Skin of body (tissue), 2 donors: ENCODE data around the gene AZGP1. TPM values are rescaled to one million over a fixed set of nuclear protein-coding genes. Genes with fewer than 3 reads are reported as not detected.
"Not testable (repeated sequence)": the region's sequence is repeated elsewhere in the genome, so short reads cannot be mapped to it uniquely, and the experiment has no call there.

Experiments
- DNase-seq: peaks from one replicate; lab custom pipeline; 2025; lab: John Stamatoyannopoulos, UW
- total RNA-seq: library from RNA; depleted of rRNA; stranded (reverse); fragments of >200 nt; gene quantifications from one replicate; pipeline ENCODE4 v1.2.3, GENCODE V29; 2014

The AZGP1 gene
- total RNA-seq, 1 donor from 2014 or later, result 39.4 TPM

- DNase-seq, result peak; percentile 37
These were observed 21.8 kb upstream of the AZGP1 start for GRCh38 chr7:99997545-99998137.

GRCh38 chr7:99996755-99997544 is 21.1 kb upstream of the AZGP1 start:
- no peak for DNase-seq

GRCh38 chr7:99994819-99995218 is 19.0 kb upstream of the AZGP1 start:
- DNase-seq, result no peak

- DNase-seq, result no peak
These were observed 16.7 kb upstream of the AZGP1 start for GRCh38 chr7:99992330-99993038.

GRCh38 chr7:99991543-99991942 is 15.7 kb upstream of the AZGP1 start:
- DNase-seq, result not testable (repeated sequence)

- no peak for DNase-seq
These were observed 14.6 kb upstream of the AZGP1 start for GRCh38 chr7:99990460-99990852.

GRCh38 chr7:99987846-99988245 is 12.0 kb upstream of the AZGP1 start:
- no peak for DNase-seq

GRCh38 chr7:99987306-99987705 is 11.5 kb upstream of the AZGP1 start:
- DNase-seq, result not testable (repeated sequence)

- DNase-seq, result no peak
These were observed 8.8 kb upstream of the AZGP1 start for GRCh38 chr7:99984593-99984992.

GRCh38 chr7:99981066-99981465 is 5.2 kb upstream of the AZGP1 start:
- DNase-seq, result not testable (repeated sequence)

- not testable (repeated sequence) for DNase-seq
These were observed 4.6 kb upstream of the AZGP1 start for GRCh38 chr7:99980448-99980872.

- not testable (repeated sequence) for DNase-seq
These were observed 4.0 kb upstream of the AZGP1 start for GRCh38 chr7:99979814-99980225.

- no peak for DNase-seq
These were observed 795 bp upstream of the AZGP1 start for GRCh38 chr7:99976626-99977025.

GRCh38 chr7:99974681-99975080 is 1.1 kb downstream of the AZGP1 start:
- DNase-seq, result no peak

- DNase-seq, result not testable (repeated sequence)
These were observed 2.0 kb downstream of the AZGP1 start for GRCh38 chr7:99973817-99974216.

GRCh38 chr7:99971242-99971641 is 4.6 kb downstream of the AZGP1 start:
- DNase-seq, result no peak

- not testable (repeated sequence) for DNase-seq
These were observed 6.0 kb downstream of the AZGP1 start for GRCh38 chr7:99969813-99970212.

GRCh38 chr7:99969298-99969697 is 6.5 kb downstream of the AZGP1 start:
- no peak for DNase-seq

GRCh38 chr7:99958564-99959227 is 17.1 kb downstream of the AZGP1 start:
- DNase-seq, result no peak

GRCh38 chr7:99955247-99955646 is 20.6 kb downstream of the AZGP1 start:
- no peak for DNase-seq

GRCh38 chr7:99954643-99955042 is 21.2 kb downstream of the AZGP1 start:
- DNase-seq, result not testable (repeated sequence)

- DNase-seq, result no peak
These were observed 22.2 kb downstream of the AZGP1 start for GRCh38 chr7:99953649-99954048.
